ENCODE measurements around the gene FAM25A. TPM values are rescaled to one million over a fixed set of nuclear protein-coding genes. Genes with fewer than 3 reads are reported as not detected.
"Not testable (repeated sequence)": the region's sequence is repeated elsewhere in the genome, so short reads cannot be mapped to it uniquely, and the experiment has no call there.

The FAM25A gene
- total RNA-seq, 4 donors from 2014 or later: not detected

DNA sequence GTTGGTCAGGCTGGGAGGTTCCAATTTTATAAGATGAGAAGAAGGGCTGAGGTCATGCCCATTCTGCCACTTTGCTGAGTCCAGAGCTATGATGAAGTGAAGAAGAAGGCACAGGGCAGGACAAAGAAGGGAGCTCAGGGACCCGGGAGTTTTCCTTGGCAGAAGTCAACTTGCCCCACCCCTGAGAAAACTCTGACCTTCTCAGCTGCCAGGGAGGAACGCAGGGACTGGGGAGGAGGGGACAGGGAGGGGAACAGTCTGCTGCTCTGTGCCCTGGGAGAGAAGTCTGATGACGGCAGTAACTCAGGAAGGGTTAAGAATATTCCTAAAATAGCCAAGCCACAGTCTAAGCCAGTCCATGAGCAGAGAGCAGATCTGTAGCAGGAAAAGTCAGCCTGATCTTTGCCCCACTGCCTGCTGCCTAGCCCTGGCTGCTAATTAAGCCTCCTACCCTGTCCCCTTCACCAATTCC is 40.1 kb upstream of the FAM25A start:
- Histone ChIP-seq H3K4me3 (no peak overlapping the region), H3K4me1 (peaks cover 7 to 31% (median 15%) of the 10 kb centered on the region in 4 donors), H3K27me3 (no peaks in the 10 kb centered on the region), H3K9me3 (no peaks in the 10 kb centered on the region), H3K36me3 (no peaks in the 10 kb centered on the region), H3K27ac (peak overlapping the region; percentile 40 to 58 (median 50))
- in situ Hi-C loops (cut with MboI; ENCODE audit: low pct_ligation_motif_present in 1 of 4, low pct_unique_long_range_greater_than_20kb in 1 of 4, low sequenced_read_pairs in 3 of 4) (no loop called here), intact Hi-C loops (cut with DNase I; ENCODE audit: low total_unique reads) (no loop called here)
- peak; percentile 55 for DNase-seq
- 10 to 12% methylated on average over 2 to 3 of the region's 3 CpGs for WGBS, 2 donors (ENCODE audit: low coverage in 1 of 2)
- TF ChIP-seq POLR2AphosphoS5 (IDR thresholded peaks at IDR 0.05) (no peak), EP300 (IDR thresholded peaks at IDR 0.05; ENCODE audit: low read depth) (no peak)

DNA sequence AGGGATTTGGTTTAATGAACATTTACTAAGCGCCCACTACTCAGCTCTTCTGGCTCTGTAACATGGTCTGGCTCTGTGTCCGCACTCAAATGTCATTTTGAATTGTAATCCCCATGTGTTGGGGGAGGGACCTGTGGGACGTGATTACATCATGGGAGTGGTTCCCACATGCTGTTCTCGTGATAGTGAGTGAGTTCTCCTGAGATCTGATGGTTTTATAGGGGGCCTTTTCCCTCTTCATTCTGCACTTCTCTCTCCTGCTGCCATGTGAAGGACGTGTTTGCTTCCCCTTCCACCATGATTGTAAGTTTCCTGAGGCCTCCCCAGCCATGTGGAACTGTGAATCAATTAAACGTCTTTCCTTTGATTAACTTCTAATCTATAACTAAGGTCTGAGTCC is 39.1 kb upstream of the FAM25A start:
- H3K27ac ChIP-seq; H3K27me3 ChIP-seq; H3K36me3 ChIP-seq; intact Hi-C loops (cut with DNase I; ENCODE audit: low total_unique reads); H3K4me3 ChIP-seq; DNase-seq; in situ Hi-C loops (cut with MboI; ENCODE audit: low pct_ligation_motif_present in 1 of 4, low pct_unique_long_range_greater_than_20kb in 1 of 4, low sequenced_read_pairs in 3 of 4); H3K9me3 ChIP-seq: not testable (repeated sequence)
- peaks cover 7 to 28% (median 15%) of the 10 kb centered on the region in 4 donors for H3K4me1 ChIP-seq
- WGBS, 2 donors (ENCODE audit: low coverage in 1 of 2): 74 to 75% methylated on average over 4 to 6 of the region's 6 CpGs

DNA sequence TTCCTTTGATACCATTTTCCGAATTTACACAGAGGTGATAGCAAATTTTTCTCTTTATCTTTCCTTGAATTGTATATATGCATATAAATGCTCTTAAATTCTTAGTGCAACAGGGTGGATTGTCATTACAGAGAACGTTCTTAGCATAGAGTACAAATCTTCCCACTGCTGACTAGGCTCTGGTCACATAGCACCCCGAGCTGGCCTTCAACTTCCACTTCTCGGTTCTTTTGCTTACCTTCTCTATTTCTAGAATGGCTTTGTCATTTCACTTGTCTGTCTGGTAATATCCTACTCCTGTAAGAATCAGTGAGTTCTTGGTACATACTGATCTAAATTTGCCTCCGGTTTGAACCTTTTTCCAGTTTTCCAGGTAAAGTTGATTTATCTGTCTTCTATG is 38.4 kb upstream of the FAM25A start:
- no peak for DNase-seq
- Histone ChIP-seq H3K27ac (no peak overlapping the region), H3K36me3 (no peaks in the 10 kb centered on the region), H3K27me3 (no peaks in the 10 kb centered on the region), H3K9me3 (no peaks in the 10 kb centered on the region), H3K4me1 (peaks cover 7 to 24% (median 15%) of the 10 kb centered on the region in 4 donors), H3K4me3 (no peak overlapping the region)
- TF ChIP-seq, protein P1, sequence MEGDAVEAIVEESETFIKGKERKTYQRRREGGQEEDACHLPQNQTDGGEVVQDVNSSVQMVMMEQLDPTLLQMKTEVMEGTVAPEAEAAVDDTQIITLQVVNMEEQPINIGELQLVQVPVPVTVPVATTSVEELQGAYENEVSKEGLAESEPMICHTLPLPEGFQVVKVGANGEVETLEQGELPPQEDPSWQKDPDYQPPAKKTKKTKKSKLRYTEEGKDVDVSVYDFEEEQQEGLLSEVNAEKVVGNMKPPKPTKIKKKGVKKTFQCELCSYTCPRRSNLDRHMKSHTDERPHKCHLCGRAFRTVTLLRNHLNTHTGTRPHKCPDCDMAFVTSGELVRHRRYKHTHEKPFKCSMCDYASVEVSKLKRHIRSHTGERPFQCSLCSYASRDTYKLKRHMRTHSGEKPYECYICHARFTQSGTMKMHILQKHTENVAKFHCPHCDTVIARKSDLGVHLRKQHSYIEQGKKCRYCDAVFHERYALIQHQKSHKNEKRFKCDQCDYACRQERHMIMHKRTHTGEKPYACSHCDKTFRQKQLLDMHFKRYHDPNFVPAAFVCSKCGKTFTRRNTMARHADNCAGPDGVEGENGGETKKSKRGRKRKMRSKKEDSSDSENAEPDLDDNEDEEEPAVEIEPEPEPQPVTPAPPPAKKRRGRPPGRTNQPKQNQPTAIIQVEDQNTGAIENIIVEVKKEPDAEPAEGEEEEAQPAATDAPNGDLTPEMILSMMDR (IDR thresholded peaks at IDR 0.05): no peak
- TF ChIP-seq POLR2AphosphoS5 (IDR thresholded peaks at IDR 0.05) (no peak), POLR2A (IDR thresholded peaks at IDR 0.05) (no peak), EP300 (IDR thresholded peaks at IDR 0.05; ENCODE audit: low read depth) (no peak)
- 75 to 83% methylated on average over 5 of the region's 5 CpGs for WGBS, 2 donors (ENCODE audit: low coverage in 1 of 2)
- intact Hi-C loops (cut with DNase I; ENCODE audit: low total_unique reads): no loop called here
- in situ Hi-C loops (cut with MboI; ENCODE audit: low pct_ligation_motif_present in 1 of 4, low pct_unique_long_range_greater_than_20kb in 1 of 4, low sequenced_read_pairs in 3 of 4): no loop called here

DNA sequence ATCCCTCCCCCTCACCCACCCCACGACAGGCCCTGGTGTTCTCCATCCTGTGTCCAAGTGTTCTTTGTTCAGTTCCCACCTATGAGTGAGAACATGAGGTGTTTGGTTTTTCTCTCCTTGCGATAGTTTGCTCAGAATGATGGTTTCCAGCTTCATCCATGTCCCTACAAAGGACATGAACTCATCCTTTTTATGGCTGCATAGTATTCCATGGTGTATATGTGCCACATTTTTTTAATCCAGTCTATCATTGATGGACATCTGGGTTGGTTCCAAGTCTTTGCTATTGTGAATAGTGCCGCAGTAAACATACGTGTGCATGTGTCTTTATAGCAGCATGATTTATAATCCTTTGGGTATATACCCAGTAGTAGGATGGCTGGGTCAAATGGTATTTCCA is 35.6 kb upstream of the FAM25A start:
- in situ Hi-C loops (cut with MboI; ENCODE audit: low pct_ligation_motif_present in 1 of 4, low pct_unique_long_range_greater_than_20kb in 1 of 4, low sequenced_read_pairs in 3 of 4); H3K4me3 ChIP-seq; DNase-seq; H3K27me3 ChIP-seq; H3K27ac ChIP-seq; intact Hi-C loops (cut with DNase I; ENCODE audit: low total_unique reads); H3K36me3 ChIP-seq; H3K9me3 ChIP-seq: not testable (repeated sequence)
- H3K4me1 ChIP-seq: peaks cover 7 to 12% (median 11%) of the 10 kb centered on the region in 4 donors
- 96 to 100% methylated on average over 2 to 4 of the region's 4 CpGs for WGBS, 2 donors (ENCODE audit: low coverage in 1 of 2)

DNA sequence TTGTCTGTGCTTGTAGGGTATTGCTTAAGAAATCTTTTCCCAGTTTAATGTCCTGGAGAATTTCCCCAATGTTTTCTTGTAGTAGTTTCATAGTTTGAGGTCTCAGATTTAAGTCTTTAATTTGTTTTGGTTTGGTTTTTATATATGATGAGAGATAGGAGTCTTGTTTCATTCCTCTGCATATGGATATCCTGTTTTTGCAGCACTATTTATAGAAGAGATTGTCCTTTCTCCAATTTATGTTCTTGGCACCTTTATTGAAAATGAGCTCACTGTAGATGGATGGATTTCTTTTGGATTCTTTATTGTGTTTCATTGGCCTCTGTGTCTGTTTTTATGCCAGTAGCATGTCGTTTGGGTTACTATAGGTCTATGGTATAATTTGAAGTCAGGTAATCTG is 31.6 kb upstream of the FAM25A start:
- in situ Hi-C loops (cut with MboI; ENCODE audit: low pct_ligation_motif_present in 1 of 4, low pct_unique_long_range_greater_than_20kb in 1 of 4, low sequenced_read_pairs in 3 of 4) (no loop called here), intact Hi-C loops (cut with DNase I; ENCODE audit: low total_unique reads) (no loop called here)
- H3K9me3 ChIP-seq: no peaks in the 10 kb centered on the region
- no peak overlapping the region for H3K27ac ChIP-seq
- H3K4me1 ChIP-seq: no peaks in the 10 kb centered on the region
- DNase-seq: no peak
- no peak overlapping the region for H3K4me3 ChIP-seq
- no peaks in the 10 kb centered on the region for H3K27me3 ChIP-seq
- 41 to 43% methylated on average over 1 of the region's 1 CpG for WGBS, 2 donors (ENCODE audit: low coverage in 1 of 2)
- no peaks in the 10 kb centered on the region for H3K36me3 ChIP-seq
- no peak for TF ChIP-seq POLR2A (IDR thresholded peaks at IDR 0.05)
- no peak for TF ChIP-seq EP300 (IDR thresholded peaks at IDR 0.05; ENCODE audit: low read depth)
- TF ChIP-seq, protein P1 (IDR thresholded peaks at IDR 0.05): no peak
- TF ChIP-seq POLR2AphosphoS5 (IDR thresholded peaks at IDR 0.05): no peak

DNA sequence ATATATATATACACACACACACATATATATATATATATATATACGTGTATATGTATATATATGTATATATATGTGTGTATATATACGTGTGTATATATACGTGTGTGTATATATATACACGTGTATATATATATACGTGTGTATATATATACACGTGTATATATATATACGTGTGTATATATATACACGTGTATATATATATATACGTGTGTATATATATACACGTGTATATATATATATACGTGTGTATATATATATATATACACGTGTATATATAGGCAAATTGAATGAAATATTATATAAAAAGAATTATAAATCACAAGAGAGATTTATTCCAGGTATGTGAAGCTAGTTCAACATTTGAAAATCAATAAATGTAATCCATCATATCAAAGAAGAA is 28.7 kb upstream of the FAM25A start:
- H3K27me3 ChIP-seq; in situ Hi-C loops (cut with MboI; ENCODE audit: low pct_ligation_motif_present in 1 of 4, low pct_unique_long_range_greater_than_20kb in 1 of 4, low sequenced_read_pairs in 3 of 4); intact Hi-C loops (cut with DNase I; ENCODE audit: low total_unique reads); H3K4me1 ChIP-seq; DNase-seq; H3K4me3 ChIP-seq; H3K9me3 ChIP-seq; H3K36me3 ChIP-seq; H3K27ac ChIP-seq: not testable (repeated sequence)
- WGBS, 2 donors (ENCODE audit: low coverage in 1 of 2): 75 to 78% methylated on average over 12 of the region's 12 CpGs

All from transverse colon (tissue), 4 donors.